ENCODE data around the gene ZNF511.

The ZNF511 gene

DNA sequence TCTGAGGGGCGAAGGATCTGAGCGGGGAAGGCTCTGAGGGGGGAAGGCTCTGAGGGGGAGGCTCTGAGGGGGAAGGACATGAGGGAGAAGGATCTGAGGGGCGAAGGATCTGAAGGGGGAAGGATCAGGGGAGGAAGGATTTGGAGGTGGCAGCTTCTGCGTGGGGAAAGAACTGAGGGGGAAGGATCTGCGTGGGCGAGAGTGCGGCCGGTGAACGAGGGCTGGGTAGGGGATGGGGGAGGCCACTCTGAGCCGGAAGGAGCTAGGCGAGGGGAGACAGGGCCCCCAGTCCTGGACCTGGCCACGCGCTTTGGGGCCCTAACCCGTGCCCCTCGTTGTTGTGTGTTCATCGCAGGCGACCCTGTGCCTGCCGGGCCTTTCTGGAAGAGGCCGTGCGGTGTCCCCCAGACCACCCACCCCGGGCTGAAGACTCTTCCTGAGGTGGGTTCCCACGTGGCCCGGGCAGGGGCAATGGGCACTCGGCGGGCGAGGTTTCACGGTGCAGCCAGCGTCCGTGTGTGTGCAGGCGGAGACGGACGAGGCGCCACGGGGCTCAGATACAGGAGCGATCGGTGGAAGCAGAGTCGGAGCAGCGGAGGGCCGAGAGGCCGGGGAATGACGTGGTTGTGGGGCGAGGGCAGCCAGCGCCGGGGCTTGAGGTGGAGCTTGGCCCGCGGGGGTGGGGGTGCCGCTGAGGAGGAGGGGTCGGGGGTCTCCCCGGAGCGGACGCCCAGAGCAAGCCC is 26.0 kb downstream of the ZNF511 start:
- no peak for DNase-seq (ENCODE audit: extremely low read depth in 1 of 2, low read depth in 1 of 2)

DNA sequence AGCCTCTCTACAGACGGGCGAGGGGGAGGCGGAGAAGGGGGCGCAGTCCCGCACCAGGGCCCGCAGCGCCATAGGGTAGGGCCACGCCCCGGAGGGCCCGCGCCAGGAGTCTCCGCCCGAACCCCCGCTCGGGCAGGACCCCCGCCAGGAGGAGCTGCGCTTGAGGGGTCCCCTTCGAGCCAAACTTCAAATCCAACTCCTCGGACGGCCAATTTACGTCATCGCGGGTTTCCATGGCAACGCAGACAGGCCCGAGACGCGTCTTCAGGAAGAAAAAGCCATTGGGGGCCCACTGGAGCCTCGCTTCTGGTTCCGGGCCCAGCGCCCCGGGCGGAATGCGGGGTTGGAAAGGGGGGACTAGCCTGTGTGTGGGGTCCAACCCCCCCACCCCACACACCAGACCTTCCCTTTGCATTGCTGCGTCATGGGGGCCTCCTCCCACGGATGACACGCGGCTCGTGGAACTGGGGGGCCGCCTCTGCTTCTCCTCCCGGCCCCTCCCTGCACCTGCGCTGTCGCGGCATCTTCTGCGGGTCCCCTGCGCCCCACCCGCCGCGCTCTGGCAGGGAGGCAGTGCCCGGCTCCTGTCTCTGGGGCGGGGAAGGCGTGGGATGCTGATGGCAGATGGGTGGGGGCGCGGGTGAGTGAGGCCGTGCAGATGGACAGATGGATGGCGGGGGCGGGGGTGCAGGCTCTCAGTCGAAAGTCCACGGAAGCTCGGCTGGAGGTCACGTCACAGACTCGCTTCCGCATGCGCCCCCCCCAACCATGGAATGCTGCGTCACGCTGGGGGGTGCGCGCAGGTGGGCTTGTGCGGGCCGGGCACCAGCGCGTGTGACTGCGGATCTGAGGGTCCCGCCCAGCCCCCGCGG is 26.8 kb downstream of the ZNF511 start:
- DNase-seq (ENCODE audit: extremely low read depth in 1 of 2, low read depth in 1 of 2): peak in 1 of 2 donors; percentile 61

DNA sequence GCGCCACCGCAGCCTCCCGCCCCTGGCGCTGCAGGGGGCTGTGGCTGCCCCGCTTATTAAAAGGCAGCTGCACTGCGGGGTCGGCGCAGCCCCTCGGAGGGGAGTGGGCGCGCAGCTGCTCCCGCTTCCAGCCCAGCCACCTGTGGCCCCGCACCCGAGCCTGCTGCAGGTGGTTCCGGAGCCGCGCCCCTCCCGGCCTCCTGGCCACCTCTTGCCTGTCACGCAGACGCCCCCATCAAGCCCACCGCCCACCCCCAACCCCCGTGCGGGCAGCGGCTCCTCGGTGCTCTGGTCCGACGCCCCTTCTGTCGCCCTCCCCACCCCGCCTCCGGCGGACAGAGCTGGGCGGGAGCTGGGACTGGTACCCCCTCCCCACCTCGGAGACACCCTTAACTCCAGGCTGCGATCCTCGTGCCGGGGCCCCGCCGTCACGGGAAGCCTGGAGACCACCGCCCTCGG is 27.4 kb downstream of the ZNF511 start:
- no peak for DNase-seq (ENCODE audit: extremely low read depth in 1 of 2, low read depth in 1 of 2)

DNA sequence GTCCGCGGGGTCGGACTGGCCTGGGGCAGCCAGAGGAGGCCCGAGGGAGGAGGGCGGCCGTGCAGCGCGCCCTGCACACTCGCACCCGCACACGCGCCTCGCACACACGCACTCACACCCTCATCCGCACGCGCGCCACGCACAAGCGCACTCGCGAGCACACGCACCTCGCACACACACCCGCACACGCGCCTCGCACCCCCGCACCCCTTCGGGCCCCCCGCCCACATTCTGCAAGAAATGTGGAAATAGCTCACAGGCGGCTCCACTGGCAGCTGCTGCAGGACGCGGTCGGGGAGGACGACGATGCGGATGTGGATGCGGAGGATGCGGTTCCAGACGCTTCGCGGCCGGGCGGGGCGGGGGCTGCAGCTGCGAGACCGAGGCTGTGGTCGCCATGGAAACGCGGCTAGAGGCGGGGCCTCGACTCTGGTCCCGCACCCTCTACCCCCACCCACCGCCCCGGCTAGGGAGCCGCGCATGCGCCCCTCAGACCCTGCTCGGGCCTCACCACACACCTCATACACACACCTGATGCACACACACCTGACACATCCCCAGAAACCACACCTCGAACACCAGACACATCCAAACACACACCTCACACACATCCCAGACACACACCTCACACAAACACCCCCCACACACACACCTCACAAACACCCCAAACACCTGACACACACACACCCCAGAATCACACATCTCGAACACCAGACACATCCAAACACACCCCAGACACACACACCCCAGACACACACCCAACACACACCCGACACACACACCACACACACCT is 28.1 kb downstream of the ZNF511 start, which contains the start of gene CALY:
Gene CALY, minus strand, starts transcription at position 320 of the 793 bp plus-strand sequence. CDS start 7,907 bp downstream, outside the sequence.
- no peak for DNase-seq (ENCODE audit: extremely low read depth in 1 of 2, low read depth in 1 of 2)

DNA sequence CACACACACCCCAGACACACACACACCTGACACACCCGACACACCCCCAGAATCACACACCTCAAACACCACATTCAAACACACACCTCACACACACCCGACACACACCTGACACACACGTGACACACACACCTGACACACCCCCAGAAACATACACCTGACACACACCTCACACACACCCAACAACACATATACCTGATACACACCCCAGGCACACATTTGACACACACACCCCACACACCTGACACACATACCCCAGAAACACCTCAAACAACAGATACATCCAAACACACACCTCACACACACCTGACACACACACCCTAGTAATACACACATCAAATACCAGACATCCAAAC is 28.6 kb downstream of the ZNF511 start:
- no peak for DNase-seq (ENCODE audit: extremely low read depth in 1 of 2, low read depth in 1 of 2)

DNA sequence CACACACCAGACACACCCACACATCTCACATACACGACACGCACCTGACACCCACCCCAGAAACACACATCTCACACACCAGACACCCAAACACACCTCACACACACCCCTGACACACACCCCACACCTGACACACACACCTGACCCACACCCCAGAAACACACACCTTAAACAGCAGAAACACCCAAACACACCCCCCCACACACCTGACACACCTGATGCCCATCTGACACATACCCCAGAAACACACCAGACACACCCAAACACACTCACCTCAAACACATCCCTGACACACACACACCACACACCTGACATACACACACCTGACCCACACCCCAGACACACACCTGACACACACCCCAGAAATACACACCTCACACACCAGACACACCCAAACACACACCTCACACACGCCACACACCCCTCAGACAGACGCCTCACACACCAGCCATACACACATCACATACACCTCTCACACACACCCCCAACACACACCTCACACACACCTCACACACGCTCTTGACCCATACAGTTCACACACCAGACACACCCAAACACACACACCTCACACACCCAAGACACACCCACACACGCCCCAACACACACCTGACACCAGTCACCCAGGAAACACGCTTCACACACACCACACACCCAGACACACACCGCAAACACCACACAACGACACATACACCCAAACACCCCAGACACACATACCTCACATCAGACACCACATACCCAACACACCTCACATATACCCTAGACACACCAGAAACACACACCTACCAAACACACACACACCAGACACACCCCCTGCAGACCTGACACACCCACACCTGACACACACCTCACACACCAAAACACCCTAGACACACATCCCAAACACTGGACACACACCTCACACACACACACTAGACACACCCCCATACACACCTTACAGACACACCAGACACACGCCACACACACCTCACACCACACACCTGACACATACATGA is 29.7 kb downstream of the ZNF511 start:
- DNase-seq (ENCODE audit: extremely low read depth in 1 of 2, low read depth in 1 of 2): no peak

DNA sequence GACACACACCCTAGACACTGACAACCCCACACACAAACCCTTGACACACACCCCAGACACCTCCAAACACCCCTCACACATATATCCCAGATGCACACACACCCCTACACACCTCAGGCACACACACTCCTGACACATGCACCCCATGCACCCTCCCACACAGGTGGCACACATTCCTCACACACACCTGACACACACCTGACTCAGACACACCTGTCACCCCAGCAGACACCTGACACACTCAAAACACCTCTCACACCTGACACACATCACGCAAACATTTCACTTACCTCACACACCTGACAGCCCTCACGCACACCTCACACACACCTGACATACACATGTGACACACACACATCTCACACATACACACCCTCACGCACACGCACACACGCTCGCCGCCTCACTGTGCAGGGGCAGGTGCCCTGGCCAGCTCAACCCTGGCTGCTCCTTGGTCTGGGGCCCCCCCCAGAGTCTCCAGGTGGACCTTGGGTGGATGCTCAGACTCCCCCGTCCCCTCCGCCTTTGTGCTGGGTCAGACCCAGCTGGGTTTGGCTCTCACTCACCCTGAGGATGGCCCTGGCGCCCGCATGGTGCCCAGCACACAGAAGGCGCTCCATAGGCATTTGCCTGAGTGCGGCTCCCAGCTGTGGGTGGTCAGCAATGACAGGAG is 31.1 kb downstream of the ZNF511 start:
- no peak for DNase-seq (ENCODE audit: extremely low read depth in 1 of 2, low read depth in 1 of 2)

DNA sequence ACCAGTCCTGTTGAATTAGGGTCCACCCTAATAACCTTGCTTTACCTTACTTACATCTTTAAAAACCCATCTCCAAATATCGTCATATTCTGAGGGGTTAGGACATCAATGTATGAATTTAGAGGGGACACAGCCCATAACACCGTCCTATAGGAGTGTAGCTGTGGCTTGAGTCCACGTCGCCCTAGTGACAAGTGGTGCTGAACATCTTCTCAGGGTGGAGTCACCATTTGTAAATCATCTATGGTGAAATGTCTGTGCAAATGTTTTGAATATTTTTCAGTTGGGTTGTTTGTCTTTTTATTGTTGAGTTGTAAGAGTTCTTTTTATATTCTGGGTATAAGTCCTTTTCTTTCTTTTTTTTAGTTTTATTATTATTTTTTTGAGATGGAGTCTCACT is 33.3 kb downstream of the ZNF511 start:
- no peak for DNase-seq (ENCODE audit: extremely low read depth in 1 of 2, low read depth in 1 of 2)

DNA sequence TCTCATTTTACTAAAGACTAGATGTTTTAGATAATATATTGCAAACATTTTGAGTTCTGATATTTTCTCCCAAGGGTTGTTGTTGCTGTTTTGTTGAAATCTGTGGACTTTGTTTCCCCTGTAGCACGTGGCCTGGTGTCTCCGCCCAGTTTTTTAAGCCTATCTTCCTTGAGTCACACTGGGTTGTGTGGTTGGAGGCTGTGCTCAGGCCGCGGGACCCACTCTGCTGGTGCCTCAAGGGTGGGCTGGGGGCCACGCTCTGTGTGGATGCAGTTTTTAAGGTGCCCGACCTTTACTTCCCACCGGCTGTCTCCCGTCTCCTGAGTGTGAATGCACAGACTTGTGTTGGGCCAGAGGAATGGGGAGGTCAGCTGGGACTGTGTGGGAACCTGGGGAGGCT is 34.2 kb downstream of the ZNF511 start:
- no peak for DNase-seq (ENCODE audit: extremely low read depth in 1 of 2, low read depth in 1 of 2)

DNA sequence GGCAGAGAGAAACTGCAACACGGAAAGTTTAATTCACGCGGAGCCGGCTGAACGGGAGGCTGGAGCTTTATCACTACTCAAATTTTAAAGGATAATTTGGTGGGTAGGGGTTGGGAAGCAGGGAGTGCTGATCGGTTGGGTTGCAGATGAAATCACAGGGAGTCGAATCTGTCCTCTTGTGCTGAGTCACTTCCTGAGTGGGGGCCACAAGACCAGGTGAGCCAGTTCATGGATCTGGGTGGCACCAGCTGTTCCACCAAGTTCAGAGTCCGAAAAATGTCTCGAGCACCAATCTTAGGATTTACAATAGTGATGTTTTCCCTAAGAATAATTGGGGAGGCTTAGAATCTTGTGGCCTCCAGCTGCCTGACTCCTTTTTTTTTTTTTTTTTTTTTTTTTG is 34.8 kb downstream of the ZNF511 start:
- no peak for DNase-seq (ENCODE audit: extremely low read depth in 1 of 2, low read depth in 1 of 2)

DNA sequence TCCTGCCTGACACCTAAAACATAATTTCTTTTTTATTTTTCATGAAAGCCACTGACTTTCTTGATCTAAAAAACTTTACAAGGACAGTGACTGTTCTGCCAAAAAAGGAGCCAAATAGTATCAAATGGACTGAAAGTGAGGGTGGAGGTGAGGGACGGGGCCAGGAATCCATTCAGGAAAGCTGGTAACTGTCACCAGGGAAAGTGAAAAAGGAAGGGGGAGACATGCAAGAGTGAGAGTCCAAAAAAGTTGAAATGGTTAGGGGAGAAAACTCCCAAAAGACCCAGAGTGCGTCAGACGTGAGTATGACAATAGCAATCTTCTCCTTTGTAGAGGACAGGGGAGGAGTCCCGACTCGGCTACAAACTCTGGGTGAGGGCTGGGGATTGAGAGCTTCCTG is 35.5 kb downstream of the ZNF511 start:
- DNase-seq (ENCODE audit: extremely low read depth in 1 of 2, low read depth in 1 of 2): no peak

DNA sequence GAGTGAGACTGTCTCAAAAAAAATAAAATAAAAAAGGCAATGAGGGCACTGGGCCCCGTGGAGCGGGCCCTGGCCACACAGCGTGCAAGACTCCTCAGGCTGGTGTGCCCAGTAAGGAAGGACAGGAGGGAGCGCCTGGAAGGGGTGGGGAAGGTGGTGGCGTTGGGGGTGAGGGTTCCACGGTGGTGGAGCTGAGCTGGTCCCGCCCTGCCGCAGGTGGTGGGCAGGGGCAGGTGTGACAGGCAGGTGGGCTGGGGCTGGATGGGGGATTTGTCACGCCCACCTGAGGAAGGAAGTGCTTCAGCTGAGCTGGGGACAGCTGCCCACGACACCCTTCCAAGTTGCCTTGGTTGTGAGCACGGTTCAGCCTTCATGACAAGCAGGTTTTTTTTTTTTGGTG is 37.7 kb downstream of the ZNF511 start:
- no peak for DNase-seq (ENCODE audit: extremely low read depth in 1 of 2, low read depth in 1 of 2)

DNA sequence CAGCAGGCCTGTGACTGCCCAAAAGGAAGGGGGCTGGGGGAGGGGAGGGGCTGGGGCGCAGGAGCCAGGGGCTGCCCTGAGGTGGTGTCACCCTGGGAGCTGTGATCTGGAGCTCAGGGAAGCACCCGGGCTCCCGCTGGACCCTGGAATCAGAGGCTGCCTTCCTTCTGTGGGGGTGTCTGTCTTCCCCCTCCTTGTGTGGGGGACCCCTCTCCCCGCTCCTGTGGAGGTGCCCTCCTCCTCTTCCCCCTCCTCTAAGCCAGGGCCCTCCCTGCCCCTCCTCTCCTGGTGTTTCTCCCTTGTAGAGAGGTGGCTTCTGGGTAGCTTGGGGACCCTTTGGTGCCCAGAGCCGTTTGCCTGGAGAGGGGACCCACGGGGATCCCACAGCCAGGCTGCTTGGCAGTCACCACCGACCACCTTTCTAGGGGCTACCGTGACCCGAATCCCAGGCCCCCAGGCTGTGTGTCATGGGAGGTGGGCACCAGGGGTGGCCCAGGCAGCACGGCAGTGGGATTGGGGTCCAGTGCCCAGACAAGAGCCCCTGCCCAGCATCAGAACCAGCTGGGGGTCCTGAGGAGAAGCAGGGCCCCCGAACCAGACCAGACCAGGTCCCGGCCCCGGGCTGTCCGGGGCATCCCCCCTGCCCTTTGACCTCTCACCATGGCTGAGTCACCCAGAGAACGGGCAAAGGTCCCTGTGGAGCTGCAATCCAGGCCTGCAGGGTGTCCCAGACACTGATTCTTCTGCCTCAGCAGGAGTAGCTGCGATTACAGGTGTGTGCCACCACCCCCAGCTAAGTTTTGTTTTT is 39.2 kb downstream of the ZNF511 start:
- DNase-seq (ENCODE audit: extremely low read depth in 1 of 2, low read depth in 1 of 2): no peak

DNA sequence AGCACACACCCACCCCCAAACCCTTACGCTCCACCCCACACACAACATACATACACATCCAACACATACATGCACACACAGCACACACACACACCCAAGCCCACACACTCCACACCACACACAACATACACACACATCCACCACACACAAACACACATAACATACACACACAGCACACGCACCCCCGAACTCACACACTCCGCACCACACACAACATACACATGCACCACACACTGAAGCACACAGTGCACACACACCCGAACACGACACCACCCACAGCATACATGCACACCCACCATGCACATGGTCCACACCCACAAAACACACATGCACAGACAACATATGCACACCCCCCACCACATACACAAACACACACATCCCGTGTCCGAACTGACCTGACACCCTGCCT is 40.5 kb downstream of the ZNF511 start:
- DNase-seq (ENCODE audit: extremely low read depth in 1 of 2, low read depth in 1 of 2): no peak

DNA sequence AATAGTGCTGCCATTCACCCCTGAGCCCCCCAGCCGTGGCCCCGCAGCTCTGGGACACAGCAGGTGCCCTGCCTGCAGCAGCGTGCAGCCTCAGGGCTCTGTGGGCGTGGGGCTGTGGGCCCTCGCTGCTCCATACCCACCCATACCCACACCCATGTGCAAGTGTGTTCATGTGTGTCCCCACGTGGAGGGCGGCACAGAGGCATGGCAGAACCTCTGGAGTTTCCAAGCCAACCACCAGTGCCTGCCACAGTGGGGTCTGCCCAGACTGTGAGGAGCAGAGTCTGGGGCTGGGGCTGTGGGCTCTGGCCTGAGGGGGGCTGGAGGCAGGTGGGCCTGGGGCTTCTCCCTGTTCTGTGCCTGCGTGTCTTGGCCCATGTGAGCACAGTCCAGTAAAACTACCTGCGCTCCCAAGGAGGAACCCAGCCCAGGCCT is 40.9 kb downstream of the ZNF511 start:
- DNase-seq (ENCODE audit: extremely low read depth in 1 of 2, low read depth in 1 of 2): no peak

DNA sequence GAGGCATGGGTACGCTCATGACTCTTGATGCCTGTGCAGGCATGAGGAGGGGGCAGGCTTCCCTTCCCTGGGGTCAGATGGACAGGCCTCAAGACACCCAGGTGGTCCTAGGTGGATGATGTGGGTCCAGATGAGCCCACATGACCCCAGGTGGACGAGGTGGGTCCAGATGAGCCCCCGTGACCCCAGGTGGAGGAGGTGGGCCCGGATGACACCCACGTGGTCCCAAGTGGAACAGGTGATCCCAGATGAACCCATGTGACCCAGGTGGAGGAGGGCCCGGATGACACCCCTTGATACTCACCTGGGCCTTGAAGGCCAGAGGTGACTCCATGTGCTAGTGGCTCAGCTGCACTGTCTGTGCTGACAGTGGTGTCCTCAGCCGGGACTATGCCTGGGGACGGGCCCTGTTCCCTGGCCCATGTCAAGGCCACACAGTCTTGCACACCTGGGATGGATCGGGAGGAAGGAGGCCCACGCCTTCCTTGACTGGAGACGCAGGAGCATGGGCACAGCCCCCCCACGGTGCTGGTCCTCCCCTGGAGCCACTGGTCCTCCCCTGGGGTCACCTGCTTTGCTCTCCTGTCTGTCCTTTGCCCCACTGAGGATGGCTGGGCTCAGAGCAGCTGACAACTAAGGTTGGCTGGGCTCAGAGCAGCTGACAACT is 41.7 kb downstream of the ZNF511 start:
- no peak for DNase-seq (ENCODE audit: extremely low read depth in 1 of 2, low read depth in 1 of 2)

DNA sequence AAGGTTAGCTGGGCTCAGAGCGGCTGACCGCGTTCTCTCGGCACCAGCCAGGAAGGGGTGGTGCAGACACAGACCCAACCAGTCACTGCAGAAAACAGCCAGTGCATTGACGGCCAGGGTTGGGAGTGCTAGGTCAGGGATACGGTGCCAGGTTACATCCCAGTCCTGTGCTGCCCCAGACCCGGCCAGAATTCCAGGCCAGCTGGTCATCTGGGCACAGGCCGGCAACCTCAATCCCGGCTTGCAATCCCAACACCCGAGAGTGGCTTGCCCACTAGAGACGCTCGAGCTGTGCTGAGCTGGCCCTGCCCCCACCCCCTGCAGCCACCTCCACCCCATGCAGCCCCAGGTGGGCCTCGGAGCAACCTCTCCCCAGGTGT is 42.2 kb downstream of the ZNF511 start:
- no peak for DNase-seq (ENCODE audit: extremely low read depth in 1 of 2, low read depth in 1 of 2)
